Smooth muscle cell (in vitro differentiated cells): ENCODE data around the gene BSPRY. TPM values are rescaled to one million over a fixed set of nuclear protein-coding genes. Genes with fewer than 3 reads are reported as not detected.
"Not testable (repeated sequence)": the region's sequence is repeated elsewhere in the genome, so short reads cannot be mapped to it uniquely, and the experiment has no call there.

Experiments used
- DNase-seq: peaks from one replicate; lab custom pipeline; 2025; ENCODE audit not compliant: unreplicated experiment; lab: John Stamatoyannopoulos, UW
- H2AFZ ChIP-seq: fragments of 200-600 bp; sonication (generic); 2 replicates; pipeline ENCODE4 v1.6.0; 2016; ENCODE audit warnings: antibody characterized with exemption, low read depth, mild to moderate bottlenecking
- H3F3A ChIP-seq: fragments of 200-600 bp; sonication (generic); 2 replicates; pipeline ENCODE4 v1.6.0; 2017; ENCODE audit warnings: antibody characterized with exemption, low read depth
- H3K27ac ChIP-seq: fragments of 200-600 bp; sonication (generic); 2 replicates; pipeline ENCODE4 v1.5.1; 2016; ENCODE audit warnings: low read depth, mild to moderate bottlenecking
- H3K27me3 ChIP-seq: fragments of 200-600 bp; sonication (generic); 2 replicates; pipeline ENCODE4 v1.6.1; 2016; ENCODE audit warnings: low read depth, mild to moderate bottlenecking
- H3K36me3 ChIP-seq: fragments of 200-600 bp; sonication (generic); 2 replicates; pipeline ENCODE4 v1.5.1; 2016; ENCODE audit warnings: low read depth
- H3K4me1 ChIP-seq: fragments of 200-600 bp; sonication (generic); 2 replicates; pipeline ENCODE4 v1.5.1; 2016; ENCODE audit warnings: low read depth
- H3K4me2 ChIP-seq: fragments of 200-600 bp; sonication (generic); 2 replicates; pipeline ENCODE4 v1.6.0; 2016; ENCODE audit warnings: mild to moderate bottlenecking
- H3K4me3 ChIP-seq: fragments of 200-600 bp; sonication (generic); 2 replicates; pipeline ENCODE4 v1.5.1; 2016; ENCODE audit warnings: mild to moderate bottlenecking
- H3K79me2 ChIP-seq: fragments of 200-600 bp; sonication (generic); 2 replicates; pipeline ENCODE4 v1.6.0; 2016; ENCODE audit warnings: low read depth, mild to moderate bottlenecking
- H3K9ac ChIP-seq: fragments of 200-600 bp; sonication (generic); 2 replicates; pipeline ENCODE4 v1.6.0; 2016; ENCODE audit warnings: low read depth
- H3K9me3 ChIP-seq: fragments of 200-600 bp; sonication (generic); replicated peaks from 2 replicates; pipeline ENCODE4 v1.5.1; 2016; ENCODE audit warnings: low read depth
- H4K20me1 ChIP-seq: fragments of 200-600 bp; sonication (generic); 2 replicates; pipeline ENCODE4 v1.6.0; 2016; ENCODE audit warnings: low read depth
- WGBS: methylation state at CpG from one replicate; pipeline ENCODE4 v1.1.7; 2016; ENCODE audit warnings: low lambda C conversion rate; 5-methylcytosine and 5-hydroxymethylcytosine counted together
- polyA plus RNA-seq: library from polyadenylated mRNA; unstranded; fragments of >200 nt; fragmentation: Nextera tagmentation; extraction: Ambion mirVana; gene quantifications from 2 replicates; pipeline ENCODE4 v1.2.1, GENCODE V29; 2016
- total RNA-seq: library from RNA; depleted of rRNA; stranded (reverse); fragments of >200 nt; gene quantifications from 2 replicates; pipeline ENCODE4 v1.2.3, GENCODE V29; 2014
- TF ChIP-seq, protein P1 (sequence below): fragments of 200-600 bp; sonication (generic); IDR thresholded peaks from 2 replicates; pipeline ENCODE4 v1.5.1; 2017; ENCODE audit warnings: borderline replicate concordance, mild to moderate bottlenecking, antibody characterized with exemption; ENCODE audit not compliant: insufficient read depth, poor library complexity, severe bottlenecking

BSPRY gene
- total and polyA plus RNA-seq, 2 experiments from 2014 or later = 0.27 to 0.36 TPM

DNA sequence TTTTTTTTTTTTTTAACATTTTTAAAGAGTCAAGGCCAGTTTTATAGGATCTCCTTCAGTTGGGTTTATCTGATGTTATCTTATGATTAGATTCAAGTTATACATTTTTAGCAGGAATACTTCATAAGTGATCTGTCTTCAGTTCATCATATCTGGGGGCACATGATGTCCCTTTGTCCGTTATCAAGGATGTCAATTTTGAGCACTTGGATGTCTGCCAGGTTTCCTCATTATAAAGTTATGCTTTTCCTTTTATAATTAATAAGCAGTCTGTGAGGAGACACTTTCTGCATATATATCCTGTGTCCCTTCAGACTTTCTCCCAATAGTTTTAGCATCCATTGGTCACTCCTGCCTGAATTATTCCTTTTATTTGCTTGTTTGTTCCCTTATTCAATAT, 15.6 kb downstream of the BSPRY start:
- no peaks in the 10 kb centered on the region for H3F3A ChIP-seq
- H3K79me2 ChIP-seq = no peaks in the 10 kb centered on the region
- TF ChIP-seq, protein P1, sequence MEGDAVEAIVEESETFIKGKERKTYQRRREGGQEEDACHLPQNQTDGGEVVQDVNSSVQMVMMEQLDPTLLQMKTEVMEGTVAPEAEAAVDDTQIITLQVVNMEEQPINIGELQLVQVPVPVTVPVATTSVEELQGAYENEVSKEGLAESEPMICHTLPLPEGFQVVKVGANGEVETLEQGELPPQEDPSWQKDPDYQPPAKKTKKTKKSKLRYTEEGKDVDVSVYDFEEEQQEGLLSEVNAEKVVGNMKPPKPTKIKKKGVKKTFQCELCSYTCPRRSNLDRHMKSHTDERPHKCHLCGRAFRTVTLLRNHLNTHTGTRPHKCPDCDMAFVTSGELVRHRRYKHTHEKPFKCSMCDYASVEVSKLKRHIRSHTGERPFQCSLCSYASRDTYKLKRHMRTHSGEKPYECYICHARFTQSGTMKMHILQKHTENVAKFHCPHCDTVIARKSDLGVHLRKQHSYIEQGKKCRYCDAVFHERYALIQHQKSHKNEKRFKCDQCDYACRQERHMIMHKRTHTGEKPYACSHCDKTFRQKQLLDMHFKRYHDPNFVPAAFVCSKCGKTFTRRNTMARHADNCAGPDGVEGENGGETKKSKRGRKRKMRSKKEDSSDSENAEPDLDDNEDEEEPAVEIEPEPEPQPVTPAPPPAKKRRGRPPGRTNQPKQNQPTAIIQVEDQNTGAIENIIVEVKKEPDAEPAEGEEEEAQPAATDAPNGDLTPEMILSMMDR = no peak
- no peaks in the 10 kb centered on the region for H3K27me3 ChIP-seq
- WGBS = 100% methylated on average over 1 of the region's 1 CpG
- no peaks in the 10 kb centered on the region for H3K36me3 ChIP-seq
- no peak overlapping the region for H2AFZ ChIP-seq
- no peak overlapping the region for H3K4me2 ChIP-seq
- no peak overlapping the region for H3K27ac ChIP-seq
- H3K9me3 ChIP-seq = no peaks in the 10 kb centered on the region
- DNase-seq = no peak
- no peaks in the 10 kb centered on the region for H4K20me1 ChIP-seq
- no peak overlapping the region for H3K4me3 ChIP-seq
- H3K9ac ChIP-seq = no peak overlapping the region
- no peaks in the 10 kb centered on the region for H3K4me1 ChIP-seq

DNA sequence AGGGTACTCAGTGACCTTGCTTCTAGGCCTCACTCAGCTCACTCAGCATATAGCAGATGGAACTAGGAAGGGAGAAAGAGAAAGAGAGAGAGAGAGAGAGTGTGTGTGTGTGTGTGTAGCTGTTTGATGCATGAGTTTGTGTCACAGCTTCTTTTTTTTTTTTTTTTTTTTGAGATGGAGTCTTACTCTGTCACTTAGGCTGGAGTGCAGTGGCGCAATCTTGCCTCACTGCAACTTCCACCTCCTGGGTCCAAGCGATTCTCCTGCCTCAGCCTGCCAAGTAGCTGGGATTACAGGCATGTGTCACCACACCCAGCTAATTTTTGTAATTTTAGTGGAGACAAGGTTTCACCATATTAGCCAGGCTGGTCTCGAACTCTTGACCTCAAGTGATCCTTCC, 16.3 kb downstream of the BSPRY start:
- H3K4me2 ChIP-seq, H3K4me3 ChIP-seq, H3K9ac ChIP-seq, H3F3A ChIP-seq, H2AFZ ChIP-seq, H3K9me3 ChIP-seq, H3K27me3 ChIP-seq, H3K27ac ChIP-seq, H3K36me3 ChIP-seq, H3K79me2 ChIP-seq, H3K4me1 ChIP-seq, DNase-seq, H4K20me1 ChIP-seq: not testable (repeated sequence)
- 90% methylated on average over 3 of the region's 3 CpGs for WGBS

DNA sequence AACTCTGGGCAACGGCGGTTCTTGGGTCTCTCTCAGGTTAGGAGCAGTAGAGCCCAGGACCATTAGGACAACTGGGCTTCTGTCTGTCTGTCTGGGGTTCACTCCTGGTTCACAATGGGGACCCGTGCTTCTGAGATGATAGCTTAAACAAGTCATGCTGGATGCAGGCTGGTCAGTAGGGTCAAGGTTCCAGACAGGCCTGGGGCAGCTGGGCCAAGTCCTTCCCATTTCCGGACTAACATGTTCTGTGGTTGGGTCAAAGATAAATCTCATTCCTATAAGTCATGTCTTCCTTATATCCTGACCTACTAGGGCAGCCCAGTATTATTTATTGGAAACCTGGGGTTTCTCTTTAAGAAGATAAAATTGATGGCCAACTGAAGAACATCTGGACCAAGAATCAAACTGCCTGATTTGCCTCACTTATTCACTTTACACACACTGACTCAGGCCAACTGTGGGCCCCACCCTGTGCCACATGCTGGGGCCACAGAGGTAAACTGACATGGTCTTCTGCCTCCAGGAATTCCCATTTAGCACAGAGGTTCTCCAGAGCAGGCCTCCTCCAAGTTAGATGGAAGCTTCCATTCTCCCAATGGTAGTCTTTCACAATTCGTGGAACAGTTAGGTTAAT, 19.1 kb downstream of the BSPRY start:
- TF ChIP-seq, protein P1 = no peak
- Histone ChIP-seq H3K9me3 (no peaks in the 10 kb centered on the region), H2AFZ (no peak overlapping the region), H3K27ac (no peak overlapping the region), H3F3A (no peaks in the 10 kb centered on the region), H3K79me2 (no peaks in the 10 kb centered on the region), H3K9ac (no peak overlapping the region), H3K4me3 (no peak overlapping the region), H3K4me2 (no peak overlapping the region), H4K20me1 (no peaks in the 10 kb centered on the region), H3K4me1 (no peaks in the 10 kb centered on the region), H3K36me3 (no peaks in the 10 kb centered on the region), H3K27me3 (no peaks in the 10 kb centered on the region)
- 94% methylated on average over 5 of the region's 5 CpGs for WGBS
- DNase-seq = no peak

DNA sequence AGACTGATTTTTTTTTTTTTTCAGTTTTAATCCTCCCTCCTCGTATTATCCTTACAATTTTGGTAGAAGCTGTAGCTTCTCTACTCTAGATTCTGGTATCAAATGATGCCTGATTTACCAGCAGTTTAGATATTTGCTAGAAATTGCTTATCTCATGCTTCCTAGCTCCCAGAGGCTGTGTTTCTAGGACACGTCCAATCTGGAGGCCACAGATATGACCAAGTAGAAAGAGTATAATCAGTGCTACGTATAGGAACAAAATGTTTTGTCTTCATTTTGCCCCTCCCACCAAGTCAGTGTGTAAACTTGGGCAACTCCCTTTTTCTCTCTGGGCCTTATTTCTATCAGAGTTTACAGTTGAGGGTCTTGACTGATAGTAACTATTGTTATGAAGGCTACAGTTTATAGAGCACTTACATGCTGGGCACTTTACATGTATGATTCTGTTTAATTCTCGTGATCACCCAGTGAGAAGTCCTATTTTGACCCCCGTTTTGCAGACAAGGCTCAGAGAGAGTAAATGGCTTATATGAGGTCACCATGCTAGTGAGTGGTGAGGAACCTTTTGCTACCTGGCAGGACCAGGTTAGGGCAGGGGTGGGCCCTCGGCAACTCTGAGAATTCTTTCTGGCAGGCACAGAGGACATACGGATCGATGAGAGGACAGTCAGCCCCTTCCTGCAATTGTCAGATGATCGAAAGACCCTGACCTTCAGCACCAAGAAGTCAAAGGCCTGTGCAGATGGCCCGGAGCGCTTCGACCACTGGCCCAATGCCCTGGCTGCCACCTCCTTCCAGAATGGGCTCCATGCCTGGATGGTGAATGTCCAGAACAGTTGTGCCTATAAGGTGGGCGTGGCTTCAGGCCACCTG, 19.9 kb downstream of the BSPRY start:
- no peak overlapping the region for H3K9ac ChIP-seq
- DNase-seq = no peak
- no peaks in the 10 kb centered on the region for H3F3A ChIP-seq
- WGBS = 87% methylated on average over 13 of the region's 13 CpGs
- no peak overlapping the region for H3K27ac ChIP-seq
- no peaks in the 10 kb centered on the region for H3K9me3 ChIP-seq
- no peaks in the 10 kb centered on the region for H4K20me1 ChIP-seq
- no peaks in the 10 kb centered on the region for H3K4me1 ChIP-seq
- H3K36me3 ChIP-seq = no peaks in the 10 kb centered on the region
- TF ChIP-seq, protein P1 = no peak
- no peaks in the 10 kb centered on the region for H3K27me3 ChIP-seq
- H2AFZ ChIP-seq = no peak overlapping the region
- no peak overlapping the region for H3K4me3 ChIP-seq
- H3K4me2 ChIP-seq = no peak overlapping the region
- H3K79me2 ChIP-seq = no peaks in the 10 kb centered on the region
